ENCODE measurements around the gene RASGRF1.

DNA sequence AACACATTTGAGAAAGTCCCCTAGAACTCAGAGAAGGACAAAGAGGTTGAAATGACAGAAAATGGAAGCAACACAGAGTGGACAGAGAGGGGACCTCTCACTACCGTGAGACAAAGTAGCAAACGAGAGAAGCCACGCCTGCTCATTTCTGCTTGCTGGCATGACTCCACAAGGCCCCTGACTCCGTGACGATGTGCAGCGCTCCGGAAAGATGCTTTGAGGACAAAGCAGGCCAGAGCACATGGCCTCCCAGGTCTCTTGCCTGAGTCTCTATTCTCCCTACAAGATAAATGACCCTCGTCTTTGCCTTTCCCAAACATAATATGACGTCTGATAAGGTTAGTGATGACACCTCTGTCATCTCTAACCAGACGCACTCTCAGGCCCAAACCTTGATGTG lies 81.9 kb downstream of the RASGRF1 start:
- TF ChIP-seq YY1 (IDR thresholded peaks at IDR 0.05; ENCODE audit: insufficient read depth, insufficient read length) (no peak), ZNF274 (IDR thresholded peaks at IDR 0.05; ENCODE audit: low read depth, low read length) (no peak)

Measured in NT2/D1 (cell line).